ENCODE results near the gene UFSP2. TPM values are rescaled to one million over a fixed set of nuclear protein-coding genes. Genes with fewer than 3 reads are reported as not detected.

The UFSP2 gene
- total RNA-seq, 1 experiment from 2014 or later = 22.7 TPM

DNA sequence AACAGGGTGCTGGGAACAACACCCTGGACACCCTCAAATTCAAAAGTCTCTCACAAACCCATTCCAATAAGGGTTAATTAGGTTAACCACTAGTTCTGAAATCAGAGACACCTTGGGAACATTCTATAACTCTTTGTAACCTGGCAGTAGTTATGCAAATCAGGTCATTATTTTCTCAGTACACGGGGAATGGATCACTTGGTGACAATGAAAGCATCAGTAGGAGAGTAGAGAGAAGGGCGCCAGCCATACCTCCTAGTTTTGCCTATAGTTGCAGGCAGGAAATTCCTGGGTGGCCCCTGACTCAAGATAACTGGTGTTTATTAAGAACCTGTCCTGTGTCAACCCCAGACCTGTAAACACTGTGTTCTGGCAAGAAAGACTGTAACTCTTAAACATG is 43.2 kb upstream of the UFSP2 start:
- H3K27me3 ChIP-seq (ENCODE audit: insufficient read depth, low read depth) = no peaks in the 10 kb centered on the region
- H3F3A ChIP-seq (ENCODE audit: insufficient read depth, low read depth) = no peaks in the 10 kb centered on the region
- DNase-seq = no peak
- H3K4me1 ChIP-seq (replicated peaks; ENCODE audit: insufficient read depth) = 0 out of 2 replicates have a peak, but pooled peaks cover 4% of the 10 kb centered on the region
- no peaks in the 10 kb centered on the region for H4K20me1 ChIP-seq (ENCODE audit: insufficient read depth)
- CTCF ChIA-PET = no interaction called here
- H2AFZ ChIP-seq = no peak overlapping the region
- no peak overlapping the region for H3K27ac ChIP-seq
- H3K9me2 ChIP-seq (ENCODE audit: insufficient read depth) = no peaks in the 10 kb centered on the region
- H3K4me3 ChIP-seq = no peak overlapping the region
- POLR2A ChIA-PET (ENCODE audit: unreplicated experiment) = no interaction called here
- no peaks in the 10 kb centered on the region for H3K36me3 ChIP-seq (ENCODE audit: low read depth)
- BruUV-seq (replicated peaks) = no TSS peak
- H3K9me3 ChIP-seq (ENCODE audit: insufficient read depth, low read depth) = no peaks in the 10 kb centered on the region
- no peak overlapping the region for H3K4me2 ChIP-seq
- H3K79me2 ChIP-seq (ENCODE audit: low read depth) = no peaks in the 10 kb centered on the region
- TF ChIP-seq, protein P1, sequence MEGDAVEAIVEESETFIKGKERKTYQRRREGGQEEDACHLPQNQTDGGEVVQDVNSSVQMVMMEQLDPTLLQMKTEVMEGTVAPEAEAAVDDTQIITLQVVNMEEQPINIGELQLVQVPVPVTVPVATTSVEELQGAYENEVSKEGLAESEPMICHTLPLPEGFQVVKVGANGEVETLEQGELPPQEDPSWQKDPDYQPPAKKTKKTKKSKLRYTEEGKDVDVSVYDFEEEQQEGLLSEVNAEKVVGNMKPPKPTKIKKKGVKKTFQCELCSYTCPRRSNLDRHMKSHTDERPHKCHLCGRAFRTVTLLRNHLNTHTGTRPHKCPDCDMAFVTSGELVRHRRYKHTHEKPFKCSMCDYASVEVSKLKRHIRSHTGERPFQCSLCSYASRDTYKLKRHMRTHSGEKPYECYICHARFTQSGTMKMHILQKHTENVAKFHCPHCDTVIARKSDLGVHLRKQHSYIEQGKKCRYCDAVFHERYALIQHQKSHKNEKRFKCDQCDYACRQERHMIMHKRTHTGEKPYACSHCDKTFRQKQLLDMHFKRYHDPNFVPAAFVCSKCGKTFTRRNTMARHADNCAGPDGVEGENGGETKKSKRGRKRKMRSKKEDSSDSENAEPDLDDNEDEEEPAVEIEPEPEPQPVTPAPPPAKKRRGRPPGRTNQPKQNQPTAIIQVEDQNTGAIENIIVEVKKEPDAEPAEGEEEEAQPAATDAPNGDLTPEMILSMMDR (conservative IDR thresholded peaks at IDR 0.05) = no peak
- TF ChIP-seq EZH2 (IDR thresholded peaks at IDR 0.05; ENCODE audit: low read depth) = no peak
- intact Hi-C loops (cut with micrococcal nuclease; ENCODE audit: unreplicated experiment) = no loop called here

DNA sequence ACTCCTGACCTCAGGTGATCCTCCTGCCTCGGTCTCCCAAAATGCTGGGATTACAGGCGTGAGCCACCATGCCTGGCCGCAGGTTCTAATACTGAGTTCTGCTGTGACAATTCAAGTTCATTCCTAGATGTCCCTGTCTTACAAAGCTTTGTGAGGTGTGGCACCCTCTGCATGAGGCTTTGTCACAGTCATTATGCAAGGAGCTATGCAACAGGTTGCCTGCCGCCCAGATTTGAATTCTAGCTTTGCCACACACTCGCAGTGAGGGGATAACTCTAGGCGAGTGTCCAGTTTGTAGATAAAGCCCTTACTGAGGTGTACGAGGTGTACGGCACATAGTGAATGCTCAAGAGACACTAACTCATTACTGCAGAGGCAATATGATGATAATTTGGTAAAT is 42.2 kb upstream of the UFSP2 start:
- H4K20me1 ChIP-seq (ENCODE audit: insufficient read depth) = no peaks in the 10 kb centered on the region
- no peaks in the 10 kb centered on the region for H3K27me3 ChIP-seq (ENCODE audit: insufficient read depth, low read depth)
- no peak overlapping the region for H2AFZ ChIP-seq
- no peak for DNase-seq
- H3K9me3 ChIP-seq (ENCODE audit: insufficient read depth, low read depth) = no peaks in the 10 kb centered on the region
- no peak overlapping the region for H3K4me2 ChIP-seq
- H3K79me2 ChIP-seq (ENCODE audit: low read depth) = no peaks in the 10 kb centered on the region
- BruUV-seq (replicated peaks) = no TSS peak
- H3K27ac ChIP-seq = no peak overlapping the region
- intact Hi-C loops (cut with micrococcal nuclease; ENCODE audit: unreplicated experiment) = no loop called here
- CTCF ChIA-PET = no interaction called here
- no peaks in the 10 kb centered on the region for H3K36me3 ChIP-seq (ENCODE audit: low read depth)
- POLR2A ChIA-PET (ENCODE audit: unreplicated experiment) = no interaction called here
- no peak for TF ChIP-seq EZH2 (IDR thresholded peaks at IDR 0.05; ENCODE audit: low read depth)
- TF ChIP-seq, protein P1 (conservative IDR thresholded peaks at IDR 0.05) = no peak
- no peaks in the 10 kb centered on the region for H3K9me2 ChIP-seq (ENCODE audit: insufficient read depth)
- no peak overlapping the region for H3K4me3 ChIP-seq
- no peaks in the 10 kb centered on the region for H3F3A ChIP-seq (ENCODE audit: insufficient read depth, low read depth)
- H3K4me1 ChIP-seq (replicated peaks; ENCODE audit: insufficient read depth) = 0 out of 2 replicates have a peak, but pooled peaks cover 4% of the 10 kb centered on the region

DNA sequence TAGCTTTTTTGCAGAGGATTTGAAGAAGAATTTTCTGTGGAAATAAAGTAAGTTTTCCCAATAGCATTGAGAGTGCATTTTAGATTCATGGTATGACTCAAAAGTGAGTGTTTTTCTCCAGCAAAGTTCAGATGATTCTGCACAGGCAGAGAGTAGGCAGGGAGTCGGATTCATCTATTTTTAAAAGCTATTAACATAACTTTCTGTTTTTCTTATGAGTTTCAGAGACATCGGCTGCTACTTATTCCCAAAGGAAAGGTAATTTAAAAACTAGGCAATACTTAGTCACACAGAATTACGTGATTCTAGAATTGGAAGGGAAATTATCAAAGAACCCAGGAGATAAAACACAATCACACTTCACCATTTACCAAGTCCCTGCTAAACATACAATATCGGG is 41.3 kb upstream of the UFSP2 start:
- Histone ChIP-seq H3F3A (ENCODE audit: insufficient read depth, low read depth) (no peaks in the 10 kb centered on the region), H2AFZ (no peak overlapping the region), H3K4me2 (no peak overlapping the region), H3K79me2 (ENCODE audit: low read depth) (no peaks in the 10 kb centered on the region), H3K36me3 (ENCODE audit: low read depth) (no peaks in the 10 kb centered on the region), H3K9me2 (ENCODE audit: insufficient read depth) (no peaks in the 10 kb centered on the region), H3K27me3 (ENCODE audit: insufficient read depth, low read depth) (no peaks in the 10 kb centered on the region), H3K27ac (no peak overlapping the region), H4K20me1 (ENCODE audit: insufficient read depth) (no peaks in the 10 kb centered on the region), H3K9me3 (ENCODE audit: insufficient read depth, low read depth) (no peaks in the 10 kb centered on the region), H3K4me1 (replicated peaks; ENCODE audit: insufficient read depth) (0 out of 2 replicates have a peak, but pooled peaks cover 4% of the 10 kb centered on the region), H3K4me3 (no peak overlapping the region)
- DNase-seq = no peak
- CTCF ChIA-PET = no interaction called here
- no peak for TF ChIP-seq EZH2 (IDR thresholded peaks at IDR 0.05; ENCODE audit: low read depth)
- TF ChIP-seq, protein P1 (conservative IDR thresholded peaks at IDR 0.05) = no peak
- POLR2A ChIA-PET (ENCODE audit: unreplicated experiment) = no interaction called here
- intact Hi-C loops (cut with micrococcal nuclease; ENCODE audit: unreplicated experiment) = no loop called here
- no TSS peak for BruUV-seq (replicated peaks)
